B cell (primary cell): ENCODE data around the gene TES. TPM values are rescaled to one million over a fixed set of nuclear protein-coding genes. Genes with fewer than 3 reads are reported as not detected.

Experiments
- ATAC-seq: fragments of 200-7000 bp; cut with Tn5 transposase; one replicate; pipeline ENCODE4 v1.10.0; 2021; ENCODE audit warnings: low read depth, mild to moderate bottlenecking, moderate number of reproducible peaks, moderate library complexity
- CTCF ChIA-PET: fragments of 350-600 bp; sonication (Branson Sonifier 250); formaldehyde crosslinking; loops from one replicate; lab custom pipeline; 2021; ENCODE audit warnings: antibody characterized with exemption, inconsistent platforms; lab: Charles Lee
- POLR2A ChIA-PET: fragments of 350-600 bp; sonication (Branson Sonifier 250); formaldehyde crosslinking; loops from one replicate; lab custom pipeline; 2021; ENCODE audit warnings: antibody characterized with exemption; lab: Charles Lee
- DNase-seq: peaks from one replicate; pipeline ENCODE4 v3.0.0; 2013
- H2AFZ ChIP-seq: 2 replicates; pipeline ENCODE4 v1.6.1; 2012; ENCODE audit warnings: mild to moderate bottlenecking, low read depth, low read length; ENCODE audit not compliant: insufficient read depth, poor library complexity, severe bottlenecking
- H3K27ac ChIP-seq, 2 donors: 1 replicate in 1 of 2; 2 replicates in 1 of 2; pipeline ENCODE4 v1.5.1; 2012 to 2013; ENCODE audit warnings: low read length in 2 of 2, mild to moderate bottlenecking in 2 of 2, moderate library complexity in 1 of 2
- H3K27me3 ChIP-seq, 4 experiments: fragments of 200-600 bp in 1 of 4; sonication (generic) in 1 of 4; replicated peaks in 1 of 4; 1 replicate in 2 of 4; 2 replicates in 2 of 4; pipeline versions ENCODE4 v1.6.1 to v1.7.0; 2013 to 2016; ENCODE audit warnings: low read length in 3 of 4, mild to moderate bottlenecking in 2 of 4, mixed read lengths in 1 of 4, moderate library complexity in 1 of 4; ENCODE audit not compliant: insufficient read depth in 4 of 4, control insufficient read depth in 3 of 4; ENCODE audit errors: control extremely low read depth in 1 of 4
- H3K36me3 ChIP-seq, 2 experiments: replicated peaks in 1 of 2; 1 replicate in 1 of 2; 2 replicates in 1 of 2; pipeline versions ENCODE4 v1.6.1 to v1.7.1; 2013; ENCODE audit warnings: low read length in 1 of 2; ENCODE audit not compliant: insufficient read depth in 2 of 2, control insufficient read depth in 1 of 2; ENCODE audit errors: control extremely low read depth in 1 of 2, extremely low read depth in 1 of 2
- H3K4me1 ChIP-seq, 2 donors: fragments of 200-600 bp in 1 of 2; sonication (generic) in 1 of 2; 1 replicate in 1 of 2; 2 replicates in 1 of 2; pipeline versions ENCODE4 v1.5.1 to v1.6.1; 2013 to 2017; ENCODE audit warnings: low read length in 2 of 2; ENCODE audit not compliant: control insufficient read depth in 2 of 2, insufficient read depth in 2 of 2
- H3K4me2 ChIP-seq: replicated peaks from 2 replicates; pipeline ENCODE3; 2012; ENCODE audit warnings: mild to moderate bottlenecking, low read depth, low read length; ENCODE audit not compliant: poor library complexity, severe bottlenecking
- H3K4me3 ChIP-seq, 5 experiments: fragments of 200-600 bp in 1 of 5; sonication (generic) in 1 of 5; 1 replicate in 3 of 5; 2 replicates in 2 of 5; pipeline versions ENCODE4 v1.5.1 to v1.7.0; 2011 to 2016; ENCODE audit warnings: low read length in 4 of 5, mild to moderate bottlenecking in 4 of 5, low read depth in 2 of 5, control low read depth in 1 of 5, moderate library complexity in 1 of 5; ENCODE audit not compliant: insufficient read depth in 1 of 5; ENCODE audit errors: control extremely low read depth in 1 of 5, extremely low read depth in 1 of 5
- H3K79me2 ChIP-seq: fragments of 200-600 bp; sonication (generic); one replicate; pipeline ENCODE4 v1.6.0; 2016; ENCODE audit warnings: low read length; ENCODE audit not compliant: control insufficient read depth, insufficient read depth
- H3K9ac ChIP-seq: fragments of 200-600 bp; sonication (generic); 2 replicates; pipeline ENCODE4 v1.6.1; 2017; ENCODE audit warnings: mild to moderate bottlenecking, low read length, moderate library complexity
- H3K9me3 ChIP-seq, 3 donors: one replicate each; pipeline versions ENCODE4 v1.6.1 to v1.7.1; 2013; ENCODE audit warnings: low read length in 2 of 3; ENCODE audit not compliant: control insufficient read depth in 2 of 3, insufficient read depth in 1 of 3; ENCODE audit errors: control extremely low read depth in 1 of 3
- H4K20me1 ChIP-seq: 2 replicates; pipeline ENCODE4 v1.6.0; 2012; ENCODE audit warnings: mild to moderate bottlenecking, low read length; ENCODE audit not compliant: insufficient read depth, control insufficient read depth, poor library complexity, severe bottlenecking
- H3K27ac Mint-ChIP-seq: one replicate; pipeline ENCODE4 v1.8.0; 2021; ENCODE audit warnings: mixed read lengths
- H3K27me3 Mint-ChIP-seq: one replicate; pipeline ENCODE4 v1.8.0; 2021; ENCODE audit warnings: mixed read lengths
- H3K4me1 Mint-ChIP-seq: one replicate; pipeline ENCODE4 v1.8.0; 2021; ENCODE audit warnings: mixed read lengths
- H3K4me3 Mint-ChIP-seq: one replicate; pipeline ENCODE4 v1.8.0; 2021; ENCODE audit warnings: mixed read lengths
- H3K9me3 Mint-ChIP-seq: one replicate; pipeline ENCODE4 v1.8.0; 2022; ENCODE audit warnings: mixed read lengths; ENCODE audit not compliant: insufficient read depth
- EZH2 ChIP-seq: IDR thresholded peaks from 2 replicates; pipeline ENCODE4 v1.6.1; 2012; ENCODE audit warnings: borderline replicate concordance, low read depth, mild to moderate bottlenecking, moderate library complexity, low read length; ENCODE audit not compliant: insufficient read depth, poor library complexity, severe bottlenecking
- WGBS: methylation state at CpG from one replicate; pipeline ENCODE4 v1.1.5; 2013; ENCODE audit warnings: missing lambda C conversion rate; ENCODE audit not compliant: insufficient coverage; 5-methylcytosine and 5-hydroxymethylcytosine counted together
- intact Hi-C: fragments of 100-400 bp; cut with micrococcal nuclease; formaldehyde crosslinking; loops from one replicate; pipeline ENCODE4 v1.10.0; 2022
- polyA plus RNA-seq: library from polyadenylated mRNA; depleted of rRNA; stranded (reverse); fragments of >200 nt; gene quantifications from 2 replicates; pipeline ENCODE4 v1.2.3, GENCODE V29; 2012
- total RNA-seq, 2 donors: library from RNA; stranded (reverse); fragments of 120-200 nt in 1 of 2; gene quantifications; 1 replicate in 1 of 2; 2 replicates in 1 of 2; pipeline versions ENCODE4 v1.2.3 to v1.2.4, GENCODE V29; 2013 to 2022
- TF ChIP-seq, protein P1 (sequence below): fragments of 200-600 bp; IDR thresholded peaks from one replicate; pipeline ENCODE4 v1.8.0; 2022; ENCODE audit warnings: antibody characterized with exemption, mild to moderate bottlenecking

The TES gene
- total and polyA plus RNA-seq, 2 donors (not counting 1 experiment from before 2014, with no cell fraction given) = 55.3 to 62.5 TPM

DNA sequence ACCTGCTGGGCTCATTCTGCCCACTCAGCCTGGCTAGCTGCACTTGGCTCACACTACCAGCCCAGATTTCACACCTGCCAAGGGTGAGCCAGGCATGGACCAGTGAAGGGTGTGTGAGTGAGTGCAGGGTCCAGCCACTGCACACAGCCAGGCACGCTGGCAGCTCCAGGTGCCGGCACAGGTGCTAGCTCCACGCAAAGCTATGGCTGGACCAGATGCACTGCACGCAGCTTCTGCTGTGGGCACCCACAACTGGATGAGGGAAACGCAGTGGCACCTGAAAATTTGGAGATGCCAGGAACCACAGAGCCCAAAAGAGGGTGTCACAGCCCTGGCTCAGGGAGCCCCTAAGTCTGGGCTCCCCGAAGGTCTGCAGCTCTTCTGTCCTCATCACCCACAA, 24.9 kb upstream of the TES start:
- H3K27ac Mint-ChIP-seq = no peak overlapping the region
- DNase-seq (no peak), ATAC-seq (no peak)
- Histone ChIP-seq H3K27me3 (no peaks in the 10 kb centered on the region), H3K9ac (no peak overlapping the region), H3K4me2 (no peak overlapping the region), H3K4me3 (no peak overlapping the region), H3K27ac (no peak overlapping the region), H3K9me3 (peaks cover 1 to 12% (median 3%) of the 10 kb centered on the region in 3 donors), H3K4me1 (no peaks in the 10 kb centered on the region), H4K20me1 (no peaks in the 10 kb centered on the region), H3K36me3 (no peaks in the 10 kb centered on the region), H2AFZ (no peak overlapping the region), H3K79me2 (no peaks in the 10 kb centered on the region)
- intact Hi-C loops = no loop called here
- no peaks in the 10 kb centered on the region for H3K4me1 Mint-ChIP-seq
- POLR2A ChIA-PET = no interaction called here
- peaks cover 6% of the 10 kb centered on the region for H3K9me3 Mint-ChIP-seq
- H3K4me3 Mint-ChIP-seq = no peak overlapping the region
- peaks cover 4% of the 10 kb centered on the region for H3K27me3 Mint-ChIP-seq
- CTCF ChIA-PET = interaction anchor here (0.7 to 14.7 kb wide), 3 partner anchors 11 to 48 kb away, joined by 3 to 497 read pairs (median 4); no protein-coding TSS in a partner anchor
- TF ChIP-seq, protein P1, sequence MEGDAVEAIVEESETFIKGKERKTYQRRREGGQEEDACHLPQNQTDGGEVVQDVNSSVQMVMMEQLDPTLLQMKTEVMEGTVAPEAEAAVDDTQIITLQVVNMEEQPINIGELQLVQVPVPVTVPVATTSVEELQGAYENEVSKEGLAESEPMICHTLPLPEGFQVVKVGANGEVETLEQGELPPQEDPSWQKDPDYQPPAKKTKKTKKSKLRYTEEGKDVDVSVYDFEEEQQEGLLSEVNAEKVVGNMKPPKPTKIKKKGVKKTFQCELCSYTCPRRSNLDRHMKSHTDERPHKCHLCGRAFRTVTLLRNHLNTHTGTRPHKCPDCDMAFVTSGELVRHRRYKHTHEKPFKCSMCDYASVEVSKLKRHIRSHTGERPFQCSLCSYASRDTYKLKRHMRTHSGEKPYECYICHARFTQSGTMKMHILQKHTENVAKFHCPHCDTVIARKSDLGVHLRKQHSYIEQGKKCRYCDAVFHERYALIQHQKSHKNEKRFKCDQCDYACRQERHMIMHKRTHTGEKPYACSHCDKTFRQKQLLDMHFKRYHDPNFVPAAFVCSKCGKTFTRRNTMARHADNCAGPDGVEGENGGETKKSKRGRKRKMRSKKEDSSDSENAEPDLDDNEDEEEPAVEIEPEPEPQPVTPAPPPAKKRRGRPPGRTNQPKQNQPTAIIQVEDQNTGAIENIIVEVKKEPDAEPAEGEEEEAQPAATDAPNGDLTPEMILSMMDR = no peak
- TF ChIP-seq EZH2 = no peak
- 93% methylated on average over 5 of the region's 6 CpGs for WGBS

DNA sequence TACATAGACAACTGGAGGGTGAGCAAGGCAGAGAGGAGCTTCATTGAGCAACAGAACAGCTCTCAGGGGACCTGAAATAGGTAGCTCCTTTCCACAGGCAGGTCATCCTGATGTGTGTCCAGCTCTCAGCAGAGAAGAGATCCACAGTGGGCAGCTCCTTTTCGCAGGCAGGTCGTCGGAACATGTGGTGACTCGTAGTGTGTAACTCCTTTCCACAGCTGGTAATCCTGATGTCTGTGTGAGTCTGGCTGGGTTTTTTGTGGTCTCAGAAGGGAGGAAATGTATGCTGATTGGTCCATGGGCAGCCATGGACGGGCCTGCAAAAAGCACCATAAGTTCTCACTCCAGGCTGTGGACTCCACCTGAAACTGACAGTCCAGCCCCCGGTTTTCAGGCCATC, 24.4 kb upstream of the TES start:
- DNase-seq (no peak), ATAC-seq (no peak)
- H3K36me3 ChIP-seq = no peaks in the 10 kb centered on the region
- no peaks in the 10 kb centered on the region for H3K4me1 ChIP-seq
- H3K27ac Mint-ChIP-seq = no peak overlapping the region
- H3K27me3 Mint-ChIP-seq = peaks cover 4% of the 10 kb centered on the region
- POLR2A ChIA-PET = no interaction called here
- no peaks in the 10 kb centered on the region for H3K27me3 ChIP-seq
- H3K9me3 ChIP-seq = peaks cover 1 to 12% (median 3%) of the 10 kb centered on the region in 3 donors
- no peak for TF ChIP-seq EZH2
- TF ChIP-seq, protein P1 = no peak
- no peaks in the 10 kb centered on the region for H4K20me1 ChIP-seq
- H3K4me2 ChIP-seq = no peak overlapping the region
- H3K79me2 ChIP-seq = no peaks in the 10 kb centered on the region
- WGBS = 88% methylated on average over 6 of the region's 6 CpGs
- no peak overlapping the region for H2AFZ ChIP-seq
- H3K27ac ChIP-seq = no peak overlapping the region
- intact Hi-C loops = no loop called here
- H3K4me3 ChIP-seq = no peak overlapping the region
- H3K9me3 Mint-ChIP-seq = peaks cover 6% of the 10 kb centered on the region
- H3K4me1 Mint-ChIP-seq = no peaks in the 10 kb centered on the region
- CTCF ChIA-PET = interaction anchor here (0.6 to 14.7 kb wide), 5 partner anchors 9 to 1968 kb away, joined by 3 to 497 read pairs (median 3); no protein-coding TSS in a partner anchor
- H3K4me3 Mint-ChIP-seq = no peak overlapping the region
- H3K9ac ChIP-seq = no peak overlapping the region
